GM19240 (cell line): ENCODE results near the gene DHRS7B.
A peak's percentile ranks its signal among the peaks of the same experiment; 100 is the strongest.

ENCODE experiments used
- DNase-seq: peaks from one replicate; pipeline ENCODE4 v3.0.0; 2011; ENCODE audit warnings: low spot score; ENCODE audit not compliant: insufficient read length

The DHRS7B gene

DNA sequence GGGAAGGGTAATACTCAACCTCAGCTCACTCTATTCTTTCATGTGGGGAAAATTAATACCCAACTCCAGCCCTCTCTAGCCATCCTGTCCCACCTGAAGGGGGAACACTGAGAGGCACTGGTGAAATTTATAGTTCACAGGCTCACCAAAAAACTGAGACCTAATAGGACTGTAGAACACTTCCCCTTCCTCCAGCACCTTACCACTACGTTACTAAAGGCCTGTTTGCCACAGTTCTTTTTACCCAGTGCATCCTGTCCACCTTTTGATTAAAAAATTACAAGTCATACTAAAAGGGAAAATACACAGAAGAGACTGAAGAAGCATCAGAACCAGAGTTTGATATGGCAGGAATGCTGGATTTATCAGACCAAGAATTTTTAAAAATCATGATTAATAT, 26.0 kb downstream of the DHRS7B start:
- DNase-seq = no peak

DNA sequence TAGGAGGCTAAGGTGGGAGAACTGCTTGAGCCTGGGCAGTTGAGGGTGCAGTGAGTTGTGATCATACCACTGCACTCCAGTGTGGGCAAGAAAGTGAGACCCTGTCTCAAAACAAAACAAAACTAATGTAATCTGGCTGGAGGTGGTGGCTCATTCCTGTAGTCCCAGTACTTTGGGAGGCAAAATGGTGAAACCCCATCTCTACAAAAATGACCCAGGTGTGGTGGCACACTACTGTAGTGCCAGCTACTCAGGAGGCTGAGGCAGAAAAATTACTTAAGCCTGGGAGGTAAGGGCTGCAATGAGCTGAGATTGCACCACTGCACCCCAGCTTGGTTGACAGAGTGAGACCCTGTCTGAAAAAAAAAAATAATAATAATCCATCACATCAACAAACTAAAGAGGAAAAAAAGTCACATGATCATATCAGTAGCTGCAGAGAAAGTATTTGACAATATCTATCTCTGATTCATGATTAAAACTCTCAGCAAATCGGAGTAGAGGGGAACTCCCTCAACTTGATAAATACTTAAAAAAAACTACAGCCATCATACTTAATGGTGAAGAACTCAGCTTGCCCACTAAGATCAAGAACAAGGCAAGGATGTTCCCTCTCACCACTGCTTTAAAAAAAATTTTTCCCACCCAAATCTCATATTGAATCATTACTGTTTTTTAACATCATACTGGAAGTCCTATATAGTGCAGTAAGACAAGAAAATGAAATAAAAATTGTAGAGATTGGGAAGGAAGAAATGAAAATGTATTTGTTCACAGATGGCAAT, 31.0 kb downstream of the DHRS7B start:
- DNase-seq = no peak

DNA sequence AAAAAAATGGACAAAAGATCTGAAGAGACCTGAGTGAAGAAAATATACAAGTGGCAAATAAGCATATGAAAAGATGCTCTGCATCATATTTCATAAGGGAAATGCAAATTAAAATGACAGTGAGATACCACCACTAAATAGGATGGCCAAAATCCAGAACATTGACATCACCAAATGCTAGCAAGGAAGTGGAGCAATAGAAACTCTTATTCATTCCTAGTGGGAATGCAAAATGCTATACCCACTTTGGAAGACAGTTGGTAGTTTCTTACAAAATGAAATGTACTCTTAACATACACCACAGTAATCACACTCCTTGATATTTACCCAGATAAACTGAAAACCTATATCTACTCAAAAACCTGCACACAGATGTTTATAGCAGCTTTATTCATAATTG, 33.6 kb downstream of the DHRS7B start:
- DNase-seq = no peak

DNA sequence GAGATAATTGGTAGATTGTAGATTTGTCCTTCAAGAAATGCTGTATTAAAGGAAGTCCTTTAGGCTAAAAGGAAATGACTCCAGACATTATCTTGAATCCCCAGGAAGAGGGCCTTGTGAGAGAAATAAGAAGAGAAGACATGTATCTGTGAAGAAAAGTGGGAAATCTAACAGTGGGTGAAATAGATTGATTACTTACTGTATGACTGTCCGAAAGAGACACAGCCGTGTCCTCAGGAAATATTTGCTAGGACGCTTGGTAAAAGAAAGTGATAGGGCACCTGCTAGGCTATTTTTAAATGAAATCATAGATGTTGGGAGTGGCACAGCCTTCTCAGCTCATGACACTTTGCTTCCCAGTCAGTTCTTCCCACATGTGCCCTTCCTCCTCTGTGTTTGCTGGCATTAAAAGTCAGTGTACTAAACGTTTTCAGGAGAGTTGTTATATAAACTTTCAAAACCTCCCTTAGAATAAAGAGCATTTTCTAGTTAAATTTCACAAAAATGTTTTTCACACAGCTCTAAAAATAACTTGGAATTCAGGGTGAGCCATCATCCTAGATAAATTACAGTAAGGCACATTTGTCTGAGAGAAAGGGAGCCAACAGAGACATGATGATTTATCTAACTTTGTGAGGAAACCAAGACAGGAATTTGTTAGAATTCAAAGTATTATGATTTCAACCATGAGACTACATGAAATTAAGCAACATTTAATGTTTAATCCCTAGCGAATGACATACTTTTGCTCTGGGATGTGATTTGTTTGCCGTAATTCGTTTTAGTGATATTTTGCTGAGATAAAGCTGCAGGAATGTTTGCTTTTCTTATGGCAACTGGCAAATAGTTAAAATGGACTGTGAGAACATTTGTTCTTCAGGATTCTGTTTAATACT, 35.0 kb downstream of the DHRS7B start:
- no peak for DNase-seq

DNA sequence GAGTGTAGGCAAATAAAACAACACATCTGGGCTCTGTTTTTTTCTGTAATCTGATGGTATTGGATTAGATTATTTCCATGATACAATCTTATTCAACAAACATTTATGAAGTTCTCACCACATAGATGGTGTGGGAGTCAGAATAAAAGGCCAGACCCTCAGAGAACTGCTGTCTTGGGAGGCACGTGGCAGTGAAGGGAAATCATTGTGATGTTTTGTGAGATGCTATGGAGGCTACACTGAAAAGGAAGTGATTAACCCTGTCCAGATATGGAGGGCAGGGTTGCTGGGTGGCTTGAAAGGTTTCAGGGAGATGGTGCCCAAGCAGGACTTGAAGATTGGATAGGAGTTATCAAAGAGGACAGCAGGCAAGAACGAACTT, 35.6 kb downstream of the DHRS7B start:
- no peak for DNase-seq

DNA sequence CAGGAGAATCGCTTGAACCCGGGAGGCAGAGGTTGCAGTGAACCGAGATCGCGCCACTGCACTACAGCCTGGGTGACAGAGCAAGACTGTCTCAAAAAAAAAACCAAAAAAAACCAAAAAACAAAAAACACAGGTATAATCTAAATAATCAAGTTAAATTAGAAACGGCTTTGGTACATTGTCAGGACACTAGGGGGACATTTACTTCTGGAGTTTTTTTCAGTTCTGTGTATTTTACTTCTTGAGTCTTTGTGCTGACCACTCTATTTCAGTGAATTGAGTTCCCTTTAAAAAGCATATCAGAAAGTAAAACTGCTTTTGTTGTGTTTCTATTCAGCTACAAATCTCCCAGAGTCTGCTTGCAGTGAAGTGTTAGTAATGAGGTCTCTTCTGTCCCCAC, 36.3 kb downstream of the DHRS7B start:
- DNase-seq = no peak

DNA sequence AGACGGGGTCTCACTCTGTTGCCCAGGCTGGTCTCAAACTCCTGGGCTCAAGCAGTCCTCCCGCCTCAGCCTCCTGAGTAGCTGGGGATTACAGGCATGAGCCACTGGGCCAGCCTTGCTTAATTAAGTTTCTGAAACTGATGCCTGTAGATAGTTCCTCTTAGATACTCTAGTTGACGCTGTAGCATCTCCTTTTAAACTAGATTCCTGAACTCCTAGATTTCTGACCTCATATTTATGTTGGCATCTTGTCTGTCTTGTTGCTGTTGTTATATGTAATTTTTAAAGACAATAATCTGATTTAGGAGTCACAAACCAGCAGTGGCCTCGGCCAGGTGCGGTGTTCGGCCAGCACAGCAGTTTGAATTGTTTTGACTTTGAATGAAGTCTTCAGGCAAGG, 37.5 kb downstream of the DHRS7B start:
- DNase-seq = no peak

DNA sequence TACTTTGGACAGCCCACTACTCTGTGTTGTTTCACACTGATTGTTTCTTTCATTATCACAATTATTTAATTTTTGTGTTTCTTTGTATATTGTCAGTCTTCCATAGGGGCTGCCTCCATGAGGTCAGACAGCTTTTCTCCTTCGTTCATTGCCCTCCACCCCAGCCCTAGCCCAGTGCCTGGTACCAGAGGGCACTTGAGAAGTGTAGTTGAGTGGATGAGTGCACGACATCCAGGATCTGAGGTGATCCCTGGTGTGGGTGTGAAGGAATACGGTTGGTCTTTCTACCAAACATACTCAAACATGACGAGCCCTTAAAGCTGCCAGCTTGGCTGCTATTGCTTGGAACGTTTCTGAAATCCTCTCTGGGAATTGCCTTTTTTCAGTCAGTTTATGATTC, 37.9 kb downstream of the DHRS7B start:
- DNase-seq = no peak

DNA sequence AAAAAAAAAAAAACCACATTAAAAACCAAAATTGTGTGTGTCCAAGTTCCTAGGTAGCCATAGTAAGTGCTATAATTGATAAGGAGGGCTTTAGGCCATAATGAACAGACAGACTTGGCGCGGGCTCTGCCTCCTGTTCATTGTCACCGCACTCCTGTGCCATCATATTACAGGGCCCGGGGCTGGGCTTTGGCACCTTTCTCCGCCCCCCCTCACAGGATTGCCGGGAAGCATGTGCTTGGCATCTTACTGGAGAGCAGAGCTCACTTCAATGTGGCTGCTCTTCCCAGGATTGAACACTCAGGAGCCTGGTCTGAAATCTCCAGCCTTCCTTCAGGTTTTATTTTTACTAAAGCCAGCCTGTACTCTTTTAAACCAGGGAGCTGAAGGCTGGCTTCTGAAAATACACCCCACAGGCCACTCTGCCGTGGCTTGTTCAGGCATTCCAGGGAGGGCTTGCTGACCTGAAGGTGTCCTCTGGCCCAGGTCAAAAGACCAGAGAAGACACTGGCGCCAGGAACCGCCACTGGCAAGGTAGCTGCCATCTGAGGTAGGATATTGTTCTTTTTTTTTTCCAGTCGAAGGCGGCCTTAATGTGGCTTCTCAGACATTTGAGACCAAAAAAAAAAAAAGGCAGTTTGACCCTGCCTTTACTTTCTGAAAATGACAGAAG, 39.3 kb downstream of the DHRS7B start:
- DNase-seq = no peak

DNA sequence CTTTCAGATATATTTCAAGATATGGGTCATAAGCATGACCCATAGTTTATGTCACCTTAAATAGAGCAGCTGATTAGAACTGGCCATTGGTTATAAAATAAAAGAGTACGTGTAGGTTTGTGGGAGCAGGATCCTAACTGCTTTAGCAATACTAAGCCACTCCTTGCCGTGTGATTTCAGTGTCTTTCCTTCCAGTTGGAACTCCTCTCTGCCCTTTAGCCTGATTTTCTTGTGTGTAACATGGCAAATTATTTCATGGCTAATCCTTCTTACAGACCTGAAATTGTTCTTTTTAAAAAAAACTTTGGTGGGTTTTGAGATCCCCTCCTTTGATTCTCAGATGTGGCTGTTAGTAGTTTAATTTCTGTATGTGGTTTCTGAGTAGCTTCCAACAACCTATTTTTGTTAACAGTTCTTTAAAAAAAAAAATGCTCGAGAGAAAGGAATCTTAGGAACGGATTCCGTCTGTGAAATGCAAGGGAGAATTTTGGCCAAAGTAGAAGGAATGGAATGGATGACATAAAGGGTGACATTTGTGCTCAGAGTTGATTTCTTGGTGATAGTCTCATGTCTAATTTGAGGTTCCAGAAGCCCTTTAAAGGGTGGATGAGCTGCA, 39.9 kb downstream of the DHRS7B start:
- no peak for DNase-seq

DNA sequence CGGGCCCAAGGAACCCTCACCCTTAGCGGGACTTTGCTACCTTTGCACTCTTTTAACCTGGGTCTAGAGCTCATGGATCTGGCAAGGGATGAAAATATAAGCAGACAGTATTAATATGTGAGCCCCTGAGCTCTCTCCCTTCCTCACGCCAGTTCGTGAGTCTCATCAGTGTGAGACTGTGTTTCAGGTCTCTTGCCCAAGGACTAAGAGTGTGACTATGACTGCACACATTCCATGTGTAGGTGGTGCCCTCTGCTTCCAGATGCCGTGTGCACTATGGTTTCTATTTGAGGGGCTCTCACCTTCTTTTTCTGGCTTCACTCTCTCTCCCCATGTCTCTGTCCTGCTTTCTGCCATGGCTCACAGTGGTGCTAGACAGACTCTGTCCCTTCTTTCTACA, 40.5 kb downstream of the DHRS7B start:
- no peak for DNase-seq

DNA sequence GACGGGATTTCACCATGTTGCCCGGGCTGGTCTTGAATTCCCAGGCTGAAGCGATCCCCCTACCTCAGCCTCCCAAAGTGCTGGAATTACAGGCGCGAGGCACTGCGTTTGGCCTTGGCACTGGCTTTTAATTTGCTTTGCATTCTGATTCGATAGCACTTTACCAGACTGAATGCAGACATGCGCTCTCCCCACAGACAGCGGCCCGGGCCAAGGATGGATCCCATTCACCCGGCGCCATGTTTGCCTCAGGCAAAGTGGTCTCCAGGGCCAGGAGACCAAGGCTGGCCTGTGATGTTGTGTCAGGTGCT, 41.7 kb downstream of the DHRS7B start:
- no peak for DNase-seq

DNA sequence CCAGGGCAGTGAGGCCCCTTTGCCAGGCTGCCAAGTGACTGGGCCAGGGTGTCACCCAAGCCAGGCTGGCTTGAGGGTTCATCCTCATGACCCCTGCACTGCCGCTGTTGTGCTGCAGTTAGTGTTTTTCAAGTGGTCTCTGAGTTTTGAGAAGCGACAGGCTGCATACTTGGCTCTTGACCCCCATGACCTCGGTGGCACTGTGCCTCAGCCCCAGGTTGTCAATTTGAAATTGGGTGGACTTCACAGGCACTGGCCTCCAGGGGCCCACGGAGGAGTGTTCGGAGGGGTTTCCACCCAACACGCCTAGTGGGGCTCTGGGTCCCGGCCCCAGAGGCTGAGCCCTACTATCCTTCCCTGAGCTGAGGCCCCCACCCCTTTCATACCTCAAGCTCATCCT, 42.7 kb downstream of the DHRS7B start:
- no peak for DNase-seq

DNA sequence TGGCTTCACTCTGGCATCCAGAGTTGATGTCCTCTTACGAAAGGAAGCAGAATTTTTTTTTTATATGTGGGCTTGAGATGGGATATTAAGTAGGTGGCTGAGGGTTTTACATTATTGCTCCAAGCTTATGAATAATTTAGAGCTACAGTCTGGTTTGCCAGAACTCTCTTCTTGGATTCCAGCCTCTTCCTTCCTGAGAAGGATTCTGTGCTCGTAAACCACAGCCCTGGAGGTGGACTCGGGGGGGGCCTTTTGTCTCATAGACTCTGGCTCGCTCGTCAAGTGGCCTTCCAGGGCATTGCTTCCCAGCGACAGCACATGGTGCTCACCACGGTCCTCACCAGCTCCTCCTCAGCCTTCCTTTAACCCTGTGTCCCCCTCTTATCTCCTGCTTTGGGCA, 44.0 kb downstream of the DHRS7B start:
- no peak for DNase-seq

DNA sequence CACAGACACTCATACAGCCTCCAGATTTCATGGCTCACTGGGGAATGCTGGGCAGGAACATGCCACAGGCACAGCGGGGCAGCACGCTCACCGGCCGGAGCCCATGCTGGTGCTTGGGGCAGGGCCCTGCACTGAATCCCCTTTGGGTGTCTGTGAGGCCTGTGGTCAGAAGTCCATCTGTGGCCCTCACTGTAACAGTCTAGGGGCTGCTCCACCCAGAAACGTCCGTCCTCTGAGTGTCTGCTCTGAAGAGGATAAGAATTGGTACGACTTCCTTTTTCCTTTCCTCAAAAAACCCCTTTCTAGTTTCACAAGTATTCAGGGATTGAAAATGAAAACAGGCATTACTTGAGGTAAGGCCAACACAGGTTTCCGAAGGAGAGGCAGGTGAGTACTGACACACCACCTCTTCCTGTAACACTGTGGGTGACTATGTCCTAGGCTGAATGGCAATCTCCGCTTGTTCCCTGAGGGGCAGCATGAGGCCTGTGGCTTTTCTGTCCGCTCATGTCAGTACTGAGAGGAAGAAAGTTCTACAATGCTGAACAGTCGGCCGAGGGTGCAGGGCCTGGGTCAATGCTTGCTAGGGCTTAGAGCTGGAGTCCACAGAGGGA, 44.7 kb downstream of the DHRS7B start:
- peak; percentile 22 for DNase-seq

DNA sequence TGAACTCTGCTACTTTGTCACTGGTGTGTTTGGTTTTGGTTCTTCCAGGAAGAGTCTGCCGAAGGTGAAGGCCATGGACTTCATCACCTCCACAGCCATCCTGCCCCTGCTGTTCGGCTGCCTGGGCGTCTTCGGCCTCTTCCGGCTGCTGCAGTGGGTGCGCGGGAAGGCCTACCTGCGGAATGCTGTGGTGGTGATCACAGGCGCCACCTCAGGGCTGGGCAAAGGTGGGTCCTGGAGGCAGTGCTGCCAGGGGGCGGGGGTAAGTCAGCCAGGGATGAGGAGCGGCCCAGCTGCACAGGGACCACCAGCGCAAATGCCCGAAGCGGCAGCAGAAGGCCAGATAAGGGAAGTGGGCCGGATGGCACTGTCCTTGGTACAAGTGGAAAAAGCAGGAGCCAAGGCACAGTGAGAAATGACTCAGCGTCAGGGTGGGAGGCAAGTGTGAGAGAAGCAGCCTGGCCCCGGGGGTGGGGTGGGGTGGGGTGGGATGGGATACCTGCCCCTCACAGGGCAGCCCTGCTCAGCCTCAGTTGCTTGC, 45.3 kb downstream of the DHRS7B start:
- no peak for DNase-seq

DNA sequence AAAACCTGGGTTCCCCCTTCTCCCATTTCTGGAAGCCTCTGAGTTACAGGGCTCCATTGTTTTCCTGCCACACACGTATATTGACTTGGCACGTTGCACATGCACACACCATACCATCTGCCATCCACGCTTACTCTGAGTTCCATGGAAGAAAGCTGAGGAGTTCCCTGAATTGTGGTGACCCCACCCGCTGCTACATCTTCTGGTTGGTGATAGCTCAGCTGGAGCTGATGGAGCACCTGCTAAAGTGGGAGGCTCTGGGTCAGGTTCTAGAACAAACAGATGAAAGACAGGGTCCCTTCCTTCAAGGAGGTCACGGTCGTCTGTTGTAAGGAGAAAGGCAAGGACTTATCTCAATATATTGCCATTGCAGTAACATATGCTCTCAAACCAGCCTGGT, 46.1 kb downstream of the DHRS7B start:
- no peak for DNase-seq

DNA sequence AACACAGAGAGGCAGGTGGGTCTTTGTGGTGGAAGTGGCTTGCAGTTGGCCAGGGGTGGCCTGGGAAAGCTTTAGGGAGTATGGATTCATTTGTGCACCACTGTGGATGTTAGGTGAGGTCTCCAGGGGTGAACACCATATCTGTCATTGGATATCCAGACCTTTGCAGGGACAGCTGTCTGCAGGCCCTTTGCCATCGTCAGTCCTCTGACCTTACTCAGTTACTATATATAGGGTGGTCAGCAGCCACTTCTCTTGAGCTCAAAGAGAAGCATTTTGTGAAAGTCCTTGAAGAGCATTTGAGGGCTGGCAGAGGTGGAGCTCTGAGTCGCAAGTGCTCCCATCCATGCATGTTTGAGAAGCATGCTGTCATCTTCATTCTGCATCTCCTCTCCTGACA, 46.8 kb downstream of the DHRS7B start:
- no peak for DNase-seq

DNA sequence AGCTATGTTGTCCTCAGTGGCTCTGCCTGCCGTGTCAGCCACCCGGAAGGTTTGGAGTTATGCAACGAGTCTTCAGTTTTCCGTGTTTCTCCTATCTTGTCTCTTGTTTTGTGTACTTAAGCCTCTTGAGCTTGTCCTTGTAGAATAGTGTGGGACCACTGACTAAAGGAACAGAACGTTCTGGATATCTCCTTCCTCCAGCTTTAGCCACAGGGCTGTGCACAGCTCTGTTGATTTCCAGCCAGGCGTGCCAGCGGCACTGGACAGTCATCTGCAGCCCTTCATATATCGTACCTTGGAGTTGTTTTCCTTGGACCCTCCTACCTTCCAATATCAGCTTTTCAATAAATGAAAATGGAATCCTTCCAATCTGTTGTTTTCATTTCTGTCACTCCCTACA, 47.4 kb downstream of the DHRS7B start:
- DNase-seq = no peak

DNA sequence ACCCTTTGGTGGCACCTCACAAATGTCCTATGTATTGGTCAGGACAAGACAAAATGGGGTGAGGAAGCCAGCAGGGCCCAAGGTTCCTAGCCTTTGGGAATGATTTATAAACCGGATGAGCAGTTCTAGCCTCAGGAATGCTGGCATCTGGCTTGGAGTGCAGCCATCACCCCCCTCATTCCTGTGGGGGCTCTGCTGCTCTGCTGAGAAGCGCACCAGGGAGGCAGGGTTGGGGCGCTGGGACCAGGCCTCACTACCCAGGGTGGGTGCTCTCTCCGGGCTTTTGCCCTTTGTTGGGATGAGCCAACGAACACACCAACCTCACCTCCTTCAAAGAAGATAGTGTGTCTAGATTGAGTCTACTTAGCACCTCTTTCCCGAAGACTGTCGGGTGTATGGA, 47.9 kb downstream of the DHRS7B start:
- no peak for DNase-seq

DNA sequence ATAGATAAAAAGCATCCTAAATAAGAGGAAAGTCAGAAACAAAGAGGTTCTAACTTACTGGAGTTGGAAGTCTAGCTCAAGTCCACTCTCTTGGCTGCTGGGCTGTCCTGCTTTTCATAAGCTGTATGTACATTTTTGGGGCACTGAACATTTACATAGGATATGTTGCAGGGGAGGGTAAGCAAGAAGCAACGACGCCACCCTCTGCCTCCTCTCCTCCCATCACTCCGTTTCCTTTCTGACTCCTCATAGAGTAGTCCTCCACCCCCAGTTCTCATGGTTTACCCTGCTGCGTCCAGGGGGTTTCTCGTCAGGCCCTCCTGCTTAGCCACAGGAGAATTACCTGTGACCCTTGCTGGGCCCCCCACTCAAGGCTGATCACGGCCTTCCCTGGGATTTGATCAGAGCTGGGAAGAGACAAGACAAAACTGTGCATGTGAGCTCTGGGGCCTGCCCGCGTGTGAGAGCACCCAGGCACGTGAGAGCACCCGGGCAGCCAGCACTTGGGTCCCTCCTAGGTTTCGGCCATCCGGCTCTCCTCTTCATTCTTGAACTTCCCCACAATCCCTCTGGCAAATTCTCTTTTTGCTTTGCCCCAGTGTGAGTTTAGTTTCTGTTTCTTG, 50.1 kb downstream of the DHRS7B start:
- DNase-seq = no peak
